Epithelial cell of proximal tubule (primary cell): Measurements from ENCODE around the gene QSOX2. TPM values are rescaled to one million over a fixed set of nuclear protein-coding genes. Genes with fewer than 3 reads are reported as not detected.

ENCODE experiments used
- DNase-seq: peaks from one replicate; pipeline ENCODE4 v3.0.0-alpha.2; 2011; ENCODE audit warnings: low read depth
- H3K4me3 ChIP-seq: 2 replicates; pipeline ENCODE4 v1.5.1; 2011; ENCODE audit warnings: low read depth, mild to moderate bottlenecking, low read length
- total RNA-seq: library from RNA; depleted of rRNA; stranded (reverse); fragments of >200 nt; gene quantifications from 2 replicates; pipeline ENCODE4 v1.2.3, GENCODE V29; 2015
- TF ChIP-seq, protein P1 (sequence below): conservative IDR thresholded peaks from 2 replicates; pipeline ENCODE4 v1.5.1; 2012; ENCODE audit warnings: low read depth, mild to moderate bottlenecking, low read length

Gene QSOX2
- total RNA-seq, 1 donor from 2014 or later = 17.8 TPM

DNA sequence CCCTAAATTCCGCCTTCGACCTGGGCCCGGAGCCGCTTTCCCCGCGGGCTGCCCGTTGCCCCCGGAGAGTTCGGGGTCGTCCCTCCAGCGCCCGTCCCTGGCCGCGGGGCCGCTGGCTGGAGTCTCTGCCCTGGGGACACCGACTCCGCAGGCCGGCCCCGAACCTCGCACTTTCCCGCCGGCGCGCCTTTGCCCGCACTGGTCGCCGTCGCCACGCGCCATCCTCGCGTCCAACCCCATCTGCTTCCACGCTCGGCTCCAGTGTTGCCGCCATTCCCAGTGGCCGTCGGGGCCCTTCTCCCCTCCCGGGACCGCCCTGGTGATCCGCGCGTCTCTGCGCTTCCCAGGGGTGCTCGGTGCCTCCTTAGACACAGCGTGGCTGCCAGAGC lies 51.7 kb downstream of the QSOX2 start:
- no peak overlapping the region for H3K4me3 ChIP-seq
- no peak for DNase-seq
- TF ChIP-seq, protein P1, sequence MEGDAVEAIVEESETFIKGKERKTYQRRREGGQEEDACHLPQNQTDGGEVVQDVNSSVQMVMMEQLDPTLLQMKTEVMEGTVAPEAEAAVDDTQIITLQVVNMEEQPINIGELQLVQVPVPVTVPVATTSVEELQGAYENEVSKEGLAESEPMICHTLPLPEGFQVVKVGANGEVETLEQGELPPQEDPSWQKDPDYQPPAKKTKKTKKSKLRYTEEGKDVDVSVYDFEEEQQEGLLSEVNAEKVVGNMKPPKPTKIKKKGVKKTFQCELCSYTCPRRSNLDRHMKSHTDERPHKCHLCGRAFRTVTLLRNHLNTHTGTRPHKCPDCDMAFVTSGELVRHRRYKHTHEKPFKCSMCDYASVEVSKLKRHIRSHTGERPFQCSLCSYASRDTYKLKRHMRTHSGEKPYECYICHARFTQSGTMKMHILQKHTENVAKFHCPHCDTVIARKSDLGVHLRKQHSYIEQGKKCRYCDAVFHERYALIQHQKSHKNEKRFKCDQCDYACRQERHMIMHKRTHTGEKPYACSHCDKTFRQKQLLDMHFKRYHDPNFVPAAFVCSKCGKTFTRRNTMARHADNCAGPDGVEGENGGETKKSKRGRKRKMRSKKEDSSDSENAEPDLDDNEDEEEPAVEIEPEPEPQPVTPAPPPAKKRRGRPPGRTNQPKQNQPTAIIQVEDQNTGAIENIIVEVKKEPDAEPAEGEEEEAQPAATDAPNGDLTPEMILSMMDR = no peak

DNA sequence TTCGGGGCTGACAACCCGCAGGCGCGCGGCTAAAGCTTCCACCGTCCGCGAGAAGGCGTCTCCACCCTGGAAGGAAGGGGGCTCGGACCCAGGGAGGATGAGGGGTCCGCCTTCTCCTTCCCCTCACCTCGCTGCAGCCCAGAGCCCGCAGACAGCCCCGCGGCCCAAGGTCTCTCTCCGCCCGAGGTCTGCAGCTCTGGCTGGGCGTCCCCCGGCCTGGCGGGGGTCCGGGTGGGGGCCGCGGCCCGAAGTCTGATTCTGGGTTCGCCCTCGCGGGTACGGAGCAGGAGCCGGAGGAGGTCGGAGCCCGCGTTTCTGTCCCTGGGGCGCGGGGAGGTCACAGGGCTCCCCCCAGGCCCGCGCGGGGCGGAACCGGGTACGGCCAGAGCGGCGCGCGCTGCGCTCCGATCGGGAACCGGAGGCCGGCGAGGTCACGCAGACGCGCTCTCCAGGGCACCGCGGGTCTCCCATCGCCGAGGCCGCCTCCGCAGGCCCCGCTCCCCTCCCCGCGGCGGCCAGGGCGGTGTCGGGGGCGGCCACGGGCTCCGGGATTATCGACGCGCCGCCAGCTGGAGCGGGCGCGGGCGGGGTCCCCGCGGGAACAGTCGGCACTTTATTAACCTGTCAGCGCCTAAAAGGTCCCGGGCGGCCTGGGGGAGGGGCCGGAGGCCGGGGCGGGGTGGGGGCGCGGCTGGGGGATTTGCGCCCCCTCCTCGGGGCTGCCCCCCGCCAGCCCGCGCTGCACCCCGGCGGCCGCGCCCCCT lies 52.3 kb downstream of the QSOX2 start:
- TF ChIP-seq, protein P1 = no peak
- H3K4me3 ChIP-seq = no peak overlapping the region
- DNase-seq = no peak

DNA sequence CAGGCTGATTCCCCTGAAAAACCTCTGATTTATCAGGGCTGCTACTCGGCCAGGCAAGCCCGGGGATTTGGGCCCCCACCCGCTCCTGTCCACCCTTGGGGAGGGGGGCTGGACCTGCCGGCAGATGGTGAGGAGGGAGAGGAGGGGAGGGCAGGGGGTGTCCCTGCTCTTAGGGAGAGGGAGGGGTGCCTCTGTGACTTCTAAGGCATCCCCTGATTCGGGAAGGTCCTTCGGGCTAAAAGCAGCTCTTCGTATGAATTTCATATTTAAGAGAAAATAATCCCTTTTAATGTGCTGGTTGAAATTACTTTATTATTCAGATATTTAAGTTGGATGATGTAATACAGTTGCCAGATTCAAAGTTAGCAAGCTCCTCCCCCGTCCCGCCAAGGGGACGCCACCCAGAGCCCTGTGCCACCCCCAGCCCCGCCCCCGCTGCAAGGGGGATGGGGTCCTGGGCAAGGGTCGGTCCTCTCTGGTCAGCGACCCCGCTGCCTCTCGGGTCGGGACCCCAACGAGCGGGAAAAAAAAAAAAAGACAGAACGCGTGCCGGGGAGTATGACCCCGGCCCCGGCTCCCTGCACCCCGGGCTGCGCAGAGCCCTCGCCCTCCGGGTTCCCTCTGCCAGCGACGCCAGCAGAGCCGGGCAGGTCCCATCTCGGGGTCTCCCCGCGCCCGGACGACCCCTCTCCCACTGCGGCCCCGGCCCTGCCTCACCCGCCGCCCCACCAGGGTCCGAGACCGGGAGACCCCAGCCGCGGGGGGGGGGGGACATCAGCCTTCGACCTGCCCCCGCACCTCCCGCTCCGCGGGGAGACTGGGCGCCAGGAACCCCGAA lies 53.1 kb downstream of the QSOX2 start:
- TF ChIP-seq, protein P1 = no peak
- H3K4me3 ChIP-seq = no peak overlapping the region
- no peak for DNase-seq

DNA sequence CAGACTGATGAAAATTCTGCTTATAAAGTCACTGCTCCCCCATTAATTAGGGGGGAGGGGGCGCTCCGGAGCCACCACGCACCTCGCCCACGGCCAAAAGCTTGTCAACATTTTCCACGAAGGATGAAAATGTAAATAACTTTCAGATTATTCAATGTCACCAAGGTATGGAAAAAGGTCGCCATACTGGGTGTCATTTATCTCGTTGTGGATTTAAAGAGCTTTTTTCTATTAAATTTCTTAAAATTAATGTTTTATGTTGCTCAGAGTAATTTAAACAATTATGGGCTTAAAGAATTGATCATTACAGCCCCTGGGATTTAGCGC lies 53.7 kb downstream of the QSOX2 start:
- no peak overlapping the region for H3K4me3 ChIP-seq
- TF ChIP-seq, protein P1 = no peak
- DNase-seq = no peak

DNA sequence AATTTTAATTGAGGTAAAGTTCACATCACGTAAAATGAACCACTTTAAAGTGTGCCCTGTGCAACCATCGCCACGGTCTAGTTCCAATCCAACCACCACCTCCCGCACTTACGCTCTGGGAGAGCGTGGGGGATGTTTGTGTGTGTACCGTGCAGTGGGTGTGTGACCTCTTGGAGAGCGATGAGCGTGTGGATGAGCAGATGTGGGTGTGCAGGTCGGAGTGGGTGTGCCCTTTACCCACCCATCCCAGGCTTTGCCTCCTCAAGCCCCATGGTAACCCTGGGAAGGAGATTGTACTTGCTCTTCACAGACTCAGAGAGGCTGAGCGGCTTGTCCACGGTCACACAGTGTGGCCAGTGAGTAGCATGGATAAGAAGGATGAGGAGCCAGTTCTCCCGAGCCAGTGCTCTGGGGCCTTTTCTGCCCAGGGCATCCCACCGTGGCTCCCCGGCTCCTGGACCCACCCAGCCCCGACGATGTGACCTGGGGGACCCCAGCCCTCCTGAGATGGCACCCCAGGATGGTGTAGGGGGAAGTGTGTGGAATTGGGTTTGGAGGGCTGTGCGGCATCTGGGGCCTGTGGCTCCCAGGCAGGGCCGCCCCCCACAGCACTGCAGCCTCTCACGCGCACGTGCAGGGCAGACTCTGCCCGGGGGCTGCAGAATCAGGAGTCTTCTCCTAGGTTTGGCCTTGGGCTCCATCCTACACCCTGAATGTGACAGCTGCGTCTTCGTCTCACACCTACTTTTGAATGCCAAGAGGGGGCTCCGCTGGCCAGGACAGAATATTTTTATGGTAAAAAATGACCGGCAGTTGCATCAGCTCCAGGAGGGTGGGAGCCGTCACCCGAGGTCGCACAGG lies 54.3 kb downstream of the QSOX2 start:
- DNase-seq = no peak
- TF ChIP-seq, protein P1 = no peak
- H3K4me3 ChIP-seq = no peak overlapping the region

DNA sequence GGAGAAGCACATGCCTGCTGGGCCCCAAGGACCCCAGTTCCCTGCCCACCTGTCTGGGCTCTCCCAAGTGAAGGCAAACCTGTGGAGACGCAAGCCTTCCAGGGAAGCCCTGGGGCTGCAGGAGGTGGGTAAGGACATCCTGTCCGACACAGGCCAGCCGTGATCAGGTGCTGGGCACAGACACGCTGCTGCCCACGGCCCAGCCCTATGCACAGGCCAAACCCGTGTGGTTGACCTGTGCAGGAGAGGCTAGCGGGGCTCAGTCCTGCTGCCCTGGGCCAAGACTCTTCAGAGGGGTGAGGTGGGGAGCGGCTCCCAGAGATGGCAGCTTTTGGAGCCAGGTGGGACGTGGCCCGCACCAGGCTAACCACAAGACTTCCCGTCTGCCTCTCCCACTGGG lies 55.0 kb downstream of the QSOX2 start:
- DNase-seq = no peak
- H3K4me3 ChIP-seq = no peak overlapping the region
- TF ChIP-seq, protein P1 = no peak
